Inflammatory macrophage (primary cell): ENCODE results near the gene PIGBOS1.
A peak's percentile ranks its signal among the peaks of the same experiment; 100 is the strongest.
"Not testable (repeated sequence)": the region's sequence is repeated elsewhere in the genome, so short reads cannot be mapped to it uniquely, and the experiment has no call there.

Source experiments
- DNase-seq, 2 donors: peaks; one replicate each; pipeline ENCODE4 v3.0.0-alpha.2; 2020 to 2022

The PIGBOS1 gene

DNA sequence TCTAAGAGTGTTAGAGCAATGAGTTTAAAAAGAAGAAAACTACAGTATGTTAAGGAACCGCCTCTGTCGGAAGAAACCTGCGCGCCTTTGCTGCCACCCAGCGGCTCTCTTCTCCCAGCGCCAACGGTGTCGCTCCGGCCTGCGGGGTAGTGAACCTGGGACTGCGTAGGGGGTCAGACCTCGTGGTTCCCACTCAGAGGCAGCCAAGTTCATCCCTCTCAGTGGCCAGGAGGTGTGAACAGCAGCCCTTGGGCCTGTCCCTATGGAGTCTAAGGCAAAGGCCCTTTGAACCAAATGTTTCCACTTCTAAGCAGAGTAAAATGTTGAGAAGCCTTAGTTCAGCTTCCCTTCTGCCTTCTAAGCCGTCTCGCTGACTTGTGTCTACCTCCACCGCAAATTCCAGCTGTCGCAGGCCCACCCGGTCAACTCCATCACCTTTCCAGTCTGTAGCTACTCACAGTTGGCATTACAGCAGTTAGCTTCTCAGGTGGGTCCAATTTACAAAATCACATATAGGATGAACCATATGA lies 28.3 kb downstream of the PIGBOS1 start:
- peak; percentile 91 to 92 for DNase-seq

GRCh38 chr15:55289746-55290527 lies 29.0 kb downstream of the PIGBOS1 start, which contains the start of gene RAB27A:
TSS of gene RAB27A (minus strand) at chr15:55289813. CDS start at chr15:55234934, 54,879 bp downstream.
- peak; percentile 54 to 62 for DNase-seq

DNA sequence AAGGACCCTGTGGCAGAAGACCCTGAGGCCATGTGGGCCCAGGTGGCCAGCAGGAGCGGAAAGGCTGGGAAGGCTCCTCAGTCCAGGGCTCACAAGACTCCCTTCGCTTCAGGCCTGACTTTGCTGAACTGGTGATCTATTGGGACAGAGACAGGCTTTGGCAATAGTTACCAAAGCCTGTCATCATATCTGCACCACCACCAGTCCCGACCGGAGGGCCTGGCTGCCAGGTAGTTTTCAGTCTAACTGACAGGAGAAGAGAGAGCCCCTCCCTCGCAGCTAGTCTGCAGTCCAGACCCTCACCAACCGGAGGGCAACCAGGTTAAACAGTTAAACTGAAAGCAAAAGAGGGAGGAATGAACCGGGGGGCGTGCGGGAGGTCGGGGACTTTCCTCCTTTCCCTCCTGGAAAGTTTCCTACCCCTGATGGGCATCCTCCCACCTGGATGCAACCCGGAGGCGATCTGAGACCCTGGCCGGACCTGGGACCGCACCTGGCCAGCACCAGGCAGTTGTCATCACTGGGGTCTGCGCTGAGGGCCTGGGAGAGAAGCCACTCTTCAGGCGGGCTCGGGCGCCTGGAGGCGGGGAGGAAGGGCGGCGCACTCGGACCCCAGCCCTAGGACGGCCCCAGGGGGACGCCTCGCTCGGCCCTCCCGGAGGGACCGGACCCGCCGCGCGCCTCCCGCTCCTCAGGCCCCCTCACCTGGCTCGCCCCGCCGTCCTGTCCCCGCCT lies 29.7 kb downstream of the PIGBOS1 start:
- peak; percentile 77 to 79 for DNase-seq

- DNase-seq, result no peak
These were observed 30.8 kb downstream of the PIGBOS1 start for GRCh38 chr15:55288006-55288717.

- not testable (repeated sequence) for DNase-seq
These were observed 32.3 kb downstream of the PIGBOS1 start for GRCh38 chr15:55286442-55287189.

- no peak for DNase-seq
These were observed 34.5 kb downstream of the PIGBOS1 start for GRCh38 chr15:55284426-55284825.

- DNase-seq, result no peak
These were observed 35.4 kb downstream of the PIGBOS1 start for GRCh38 chr15:55283379-55284147.

- DNase-seq, result peak; percentile 63 to 71
These were observed 36.6 kb downstream of the PIGBOS1 start for GRCh38 chr15:55282284-55282833.

DNA sequence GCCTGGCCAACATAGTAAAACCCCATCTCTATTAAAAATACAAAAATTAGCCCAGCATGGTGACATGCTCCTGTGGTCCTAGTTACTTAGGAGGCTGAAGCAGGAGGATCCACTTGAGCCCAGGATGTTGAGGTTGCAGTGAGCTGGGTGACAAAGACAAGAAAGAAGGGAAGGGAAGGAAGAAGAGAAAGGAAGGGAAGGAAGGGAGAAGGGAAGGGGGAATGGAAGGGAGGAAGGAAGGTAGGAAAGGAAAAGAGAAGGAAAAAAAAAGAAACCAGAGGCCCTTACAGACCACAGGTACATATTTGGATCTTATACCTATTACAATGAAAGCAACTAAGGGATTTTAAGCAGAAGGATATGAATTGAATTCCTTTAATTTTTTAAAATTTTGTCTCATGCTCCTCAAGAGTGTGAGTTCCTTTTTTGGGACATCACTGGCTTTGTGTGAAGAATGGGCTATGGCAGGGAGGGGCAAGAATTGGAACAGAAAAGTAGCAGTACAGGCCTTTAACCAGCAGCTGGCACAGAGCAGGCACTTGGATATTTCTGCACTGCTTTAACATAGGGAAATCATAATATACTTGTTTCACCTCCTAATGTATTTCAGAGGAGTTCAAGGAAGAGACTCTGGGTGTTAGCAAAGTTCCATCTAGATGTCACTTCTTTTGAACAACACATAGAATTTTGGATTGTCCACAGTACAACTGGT lies 37.2 kb downstream of the PIGBOS1 start:
- DNase-seq, result peak; percentile 18 to 19

DNA sequence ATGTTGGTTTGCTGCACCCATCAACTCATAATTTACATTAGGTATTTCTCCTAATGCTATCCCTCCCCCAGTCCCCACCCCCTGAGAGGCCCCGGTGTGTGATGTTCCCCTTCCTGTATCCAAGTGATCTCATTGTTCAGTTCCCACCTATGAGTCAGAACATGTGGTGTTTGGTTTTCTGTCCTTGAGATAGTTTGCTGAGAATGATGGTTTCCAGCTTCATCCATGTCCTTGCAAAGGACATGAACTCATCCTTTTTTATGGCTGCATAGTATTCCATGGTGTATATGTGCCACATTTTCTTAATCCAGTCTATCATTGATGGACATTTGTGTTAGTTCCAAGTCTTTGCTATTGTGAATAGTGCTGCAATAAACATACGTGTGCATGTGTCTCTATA lies 38.3 kb downstream of the PIGBOS1 start:
- DNase-seq, result not testable (repeated sequence)

- DNase-seq, result peak; percentile 53 to 69
These were observed 39.1 kb downstream of the PIGBOS1 start for GRCh38 chr15:55279746-55280351.

- no peak for DNase-seq
These were observed 39.7 kb downstream of the PIGBOS1 start for GRCh38 chr15:55279100-55279745.

- DNase-seq, result no peak
These were observed 41.2 kb downstream of the PIGBOS1 start for GRCh38 chr15:55277715-55278114.

DNA sequence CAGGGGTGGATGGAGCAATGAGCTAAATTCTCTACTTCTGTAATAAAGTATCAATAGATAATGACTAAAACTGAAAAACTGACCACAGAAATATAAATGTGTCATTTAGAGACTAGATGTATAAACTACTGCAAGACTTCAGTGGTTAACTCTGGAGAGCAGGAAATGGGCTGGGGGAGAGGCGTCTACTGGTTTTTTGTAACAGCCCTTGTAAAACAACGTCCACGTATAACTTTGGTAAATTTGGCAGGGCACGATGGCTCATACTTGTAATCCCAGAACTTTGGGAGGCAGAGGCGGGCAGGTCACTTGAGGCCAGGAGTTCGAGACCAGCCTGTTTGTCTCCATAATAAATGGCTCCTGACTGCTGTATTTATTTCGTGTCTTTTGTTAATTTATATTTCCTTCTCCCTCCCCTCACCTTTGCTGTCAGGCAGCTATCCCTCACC lies 41.8 kb downstream of the PIGBOS1 start:
- DNase-seq, result peak; percentile 20 to 53

- DNase-seq, result no peak
These were observed 42.6 kb downstream of the PIGBOS1 start for GRCh38 chr15:55276324-55276723.

DNA sequence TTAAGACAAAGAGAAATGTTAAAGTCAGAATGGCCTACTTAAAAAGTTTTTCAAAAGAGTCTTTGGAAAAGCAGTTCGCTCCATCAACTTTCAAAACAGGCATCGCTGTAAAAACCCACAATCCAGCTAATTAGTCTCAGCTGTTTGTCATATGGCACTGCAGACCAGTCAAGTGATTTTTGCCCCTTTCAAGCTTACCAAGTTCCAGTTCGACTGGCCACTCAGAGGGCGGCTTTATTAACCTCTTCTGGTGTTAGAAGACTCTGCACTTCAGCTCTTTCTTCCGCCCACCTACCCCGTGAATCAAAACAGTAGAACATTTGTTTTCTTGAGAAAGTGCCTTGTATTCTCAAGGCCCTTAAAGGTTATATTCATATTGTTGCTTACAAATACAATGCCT lies 48.6 kb downstream of the PIGBOS1 start:
- DNase-seq, result no peak

GRCh38 chr15:55268176-55268695 lies 50.7 kb downstream of the PIGBOS1 start:
- no peak for DNase-seq

GRCh38 chr15:55267401-55268175 lies 51.3 kb downstream of the PIGBOS1 start:
- peak; percentile 79 to 82 for DNase-seq
